ENCODE results near the gene C3orf62.

C3orf62 gene

DNA sequence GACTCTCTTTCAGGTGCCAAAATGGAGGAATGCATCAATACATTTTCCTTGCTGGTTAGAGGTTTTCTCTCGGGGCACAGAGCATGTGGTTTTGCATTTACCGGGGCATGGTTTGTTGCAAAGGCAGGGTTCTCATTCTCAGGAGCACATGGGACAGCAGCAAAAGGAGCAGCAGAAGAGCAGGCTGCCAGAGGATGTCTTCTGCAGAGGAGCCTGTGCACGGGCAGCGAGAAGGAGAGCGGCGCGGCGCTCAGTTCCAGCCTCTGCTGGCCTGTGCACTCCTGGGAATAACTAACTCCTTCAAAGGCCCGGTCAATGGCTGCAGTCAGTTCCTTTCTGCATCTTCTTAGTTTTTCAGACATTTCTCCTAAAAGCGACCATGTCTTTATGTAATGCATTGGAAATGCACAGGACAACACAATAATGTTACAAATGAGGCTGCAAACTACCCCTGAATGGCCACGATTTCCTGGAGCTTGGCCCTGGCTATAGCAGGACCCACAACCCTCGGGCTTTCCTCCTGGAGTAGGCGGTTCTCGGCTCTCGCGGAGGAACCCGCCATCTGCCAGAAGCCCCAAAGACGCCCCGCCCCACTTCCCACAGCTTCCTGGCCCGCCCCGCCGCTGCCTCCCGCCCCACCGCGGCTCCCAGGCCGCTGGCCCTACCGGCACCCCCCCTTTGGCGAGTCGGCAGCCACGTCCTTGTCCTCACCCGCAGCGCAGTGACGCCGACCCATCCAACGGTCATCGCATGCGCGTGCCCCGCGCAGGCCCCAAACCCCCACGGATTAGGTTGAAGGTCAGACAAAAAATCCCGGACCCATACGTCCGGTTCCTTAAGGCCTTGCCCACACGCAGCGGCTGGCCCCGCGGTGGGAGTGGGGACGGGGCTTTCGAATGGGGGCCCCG is at the start of gene C3orf62:
TSS of gene C3orf62 (minus strand) at position 758 of the 908 bp plus-strand sequence. CDS start at position 398, 360 bp downstream.
- peak; percentile 46 for DNase-seq (ENCODE audit: low read depth)

DNA sequence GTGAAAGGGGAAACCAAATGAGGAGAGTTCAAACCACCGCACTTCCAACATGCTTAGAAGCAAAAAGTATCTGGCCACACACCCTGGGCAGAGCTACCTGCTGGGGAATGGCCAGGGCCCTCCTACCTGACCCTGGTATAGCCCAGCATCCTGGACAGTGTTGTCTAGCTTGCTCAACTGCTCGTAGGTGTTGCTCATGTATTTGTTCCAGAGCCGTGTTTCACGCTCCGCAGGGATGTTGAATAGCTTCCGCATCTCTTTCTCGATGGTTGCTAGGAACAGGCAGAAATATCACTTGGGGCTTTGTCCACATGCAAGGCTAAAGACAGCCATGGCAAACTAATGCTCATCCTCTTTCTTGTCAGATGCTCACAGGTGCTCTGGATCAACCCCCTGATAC is 47.7 kb upstream of the C3orf62 start:
- no peak for DNase-seq (ENCODE audit: low read depth)

DNA sequence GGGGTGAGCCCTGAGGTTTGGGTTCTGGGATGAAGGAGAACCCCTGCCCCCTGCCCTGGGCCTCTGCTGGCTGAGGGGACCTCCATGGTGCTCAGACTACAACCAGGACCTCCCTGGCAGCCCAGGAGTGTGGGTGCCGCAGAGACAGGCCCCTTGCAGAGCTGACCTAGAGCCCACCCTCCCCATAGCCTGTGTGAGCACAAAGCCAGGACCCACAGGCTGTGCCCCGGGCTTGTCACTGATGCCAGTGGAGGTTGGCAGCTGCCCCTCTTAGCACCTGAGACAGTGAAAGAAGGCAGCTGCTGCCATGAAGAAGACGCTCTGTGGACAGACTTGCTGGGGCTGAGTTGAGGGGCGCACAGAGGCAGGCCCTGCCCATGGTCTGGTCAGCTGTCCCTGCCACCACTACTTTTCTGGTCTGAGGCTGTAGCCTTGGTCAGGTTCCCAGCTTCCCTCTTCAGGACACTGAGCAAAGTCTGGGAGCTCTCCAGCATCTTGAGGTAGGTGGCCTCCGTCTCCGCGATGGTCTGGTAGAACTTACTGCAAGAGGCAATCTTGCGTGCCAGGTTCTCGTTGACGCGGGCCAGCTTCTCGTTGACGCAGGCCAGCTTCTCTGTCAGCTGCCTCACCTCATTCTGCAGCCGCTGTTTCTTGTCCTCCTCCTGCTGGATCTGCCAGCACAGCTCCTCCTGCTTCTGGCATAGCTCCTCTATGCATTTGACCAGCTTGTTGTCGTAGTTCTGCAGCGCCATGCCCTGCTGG is 39.8 kb upstream of the C3orf62 start:
- no peak for DNase-seq (ENCODE audit: low read depth)

DNA sequence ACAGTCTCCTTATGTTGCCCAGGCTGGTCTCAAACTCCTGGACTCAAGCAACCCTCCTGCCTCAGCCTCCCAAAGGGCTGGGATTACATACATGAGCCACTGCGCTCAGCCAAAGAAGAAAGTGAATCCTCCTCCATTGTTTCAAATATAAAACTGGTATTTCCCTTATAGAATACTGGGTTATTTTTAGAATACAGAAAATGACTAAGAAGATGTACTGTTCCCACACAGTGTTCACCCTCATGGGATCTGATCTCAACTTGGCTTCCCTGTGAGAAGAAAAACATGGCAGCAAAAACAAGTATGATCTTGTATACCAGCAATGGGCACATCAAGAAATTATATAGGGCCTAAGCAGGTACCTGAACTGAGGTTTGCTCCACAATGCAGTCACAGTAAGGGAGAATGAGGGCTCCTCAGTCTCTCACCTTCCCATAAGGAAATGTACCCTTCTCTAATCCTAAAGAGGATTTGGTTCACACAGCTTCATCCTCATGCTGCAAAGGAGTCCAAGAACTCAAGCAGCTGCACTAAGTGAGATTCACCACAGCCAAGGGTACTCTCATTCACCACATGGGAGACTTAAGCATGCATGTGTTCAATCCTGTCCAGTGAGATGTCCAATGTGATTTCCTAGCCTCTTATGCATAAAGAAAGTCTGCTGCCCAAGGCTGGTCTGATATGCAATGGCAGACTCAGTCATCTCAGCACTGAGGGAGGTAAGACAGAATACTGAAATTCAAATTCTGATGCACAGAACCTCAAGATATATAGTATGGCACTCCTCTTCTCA is 37.1 kb upstream of the C3orf62 start:
- DNase-seq (ENCODE audit: low read depth): peak; percentile 31

GRCh38 chr3:49311283-49311682 is 34.3 kb upstream of the C3orf62 start:
- DNase-seq (ENCODE audit: low read depth): no peak

GRCh38 chr3:49310677-49311076 is 33.6 kb upstream of the C3orf62 start:
- DNase-seq (ENCODE audit: low read depth): no peak

GRCh38 chr3:49305608-49306007 is 28.6 kb upstream of the C3orf62 start:
- DNase-seq (ENCODE audit: low read depth): no peak

- DNase-seq (ENCODE audit: low read depth): no peak
Observed at GRCh38 chr3:49302613-49303012, 25.6 kb upstream of the C3orf62 start.

GRCh38 chr3:49300595-49300994 is 23.6 kb upstream of the C3orf62 start:
- no peak for DNase-seq (ENCODE audit: low read depth)

- DNase-seq (ENCODE audit: low read depth): no peak
Observed at GRCh38 chr3:49298511-49298910, 21.5 kb upstream of the C3orf62 start.

GRCh38 chr3:49296781-49297411 is 19.9 kb upstream of the C3orf62 start:
- no peak for DNase-seq (ENCODE audit: low read depth)

DNA sequence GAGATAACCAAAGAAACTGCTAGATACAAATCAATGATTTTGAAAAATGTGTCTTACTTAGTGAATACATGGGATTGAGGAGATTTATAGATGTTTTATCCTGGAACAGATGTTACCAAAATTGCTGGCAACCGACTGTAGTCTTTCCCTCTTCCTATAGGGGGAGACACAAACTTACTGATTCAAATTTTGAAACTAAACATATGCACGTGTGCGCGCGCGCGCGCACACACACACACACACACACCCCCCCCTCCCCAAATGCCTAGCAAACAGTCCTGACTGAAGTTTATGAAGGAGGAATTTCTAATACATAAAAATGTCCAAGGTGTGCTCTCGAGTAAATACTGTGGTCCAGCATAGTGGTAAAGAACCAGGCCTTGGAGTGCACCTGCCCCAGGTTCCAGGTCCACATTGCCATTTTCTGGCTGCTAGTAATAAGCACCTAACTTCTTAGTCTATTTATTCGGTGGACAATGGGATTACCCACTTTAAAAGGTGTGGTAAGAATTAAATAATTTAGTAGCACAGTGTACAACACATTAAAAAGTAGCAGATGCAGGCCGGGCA is 18.5 kb upstream of the C3orf62 start:
- no peak for DNase-seq (ENCODE audit: low read depth)

DNA sequence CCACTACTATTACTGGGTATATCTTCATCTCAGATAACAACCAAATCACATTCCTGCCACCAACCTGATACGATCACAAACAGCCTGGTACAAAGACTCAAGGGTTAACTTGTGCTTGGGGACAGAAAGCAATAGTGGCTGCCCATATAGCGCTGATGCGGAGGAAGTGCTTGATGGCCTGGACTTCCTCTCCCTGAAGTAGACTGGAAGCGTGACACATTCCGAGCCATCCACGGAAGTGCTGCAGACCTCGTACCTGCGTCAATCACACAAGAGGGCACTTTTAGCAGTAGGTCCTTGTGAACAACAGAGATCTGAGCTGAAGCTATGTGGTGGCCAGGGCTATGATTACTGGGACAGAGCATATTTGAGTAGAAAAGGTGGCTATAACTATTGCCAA is 17.3 kb upstream of the C3orf62 start:
- DNase-seq (ENCODE audit: low read depth): no peak

GRCh38 chr3:49283997-49284396 is 7.0 kb upstream of the C3orf62 start:
- DNase-seq (ENCODE audit: low read depth): no peak

DNA sequence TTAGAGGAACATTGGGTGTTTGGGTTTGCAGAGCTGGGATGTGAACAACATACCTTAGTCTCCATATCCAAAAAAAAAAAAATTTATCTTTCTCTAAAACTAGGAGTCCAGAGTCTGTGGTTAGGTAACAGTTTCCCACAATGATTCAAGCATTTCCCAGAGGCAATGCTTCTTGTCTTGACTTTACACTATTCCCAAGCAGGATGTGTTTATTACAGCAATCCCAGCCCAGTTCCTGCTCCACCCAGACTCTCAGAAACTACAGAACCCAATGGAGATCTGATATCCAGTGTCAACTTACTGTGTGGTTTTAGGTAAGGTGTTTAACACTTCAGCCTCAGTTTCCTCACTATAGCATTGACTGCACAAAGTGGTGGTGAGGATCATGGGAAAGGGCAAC is 2.3 kb upstream of the C3orf62 start:
- DNase-seq (ENCODE audit: low read depth): no peak

DNA sequence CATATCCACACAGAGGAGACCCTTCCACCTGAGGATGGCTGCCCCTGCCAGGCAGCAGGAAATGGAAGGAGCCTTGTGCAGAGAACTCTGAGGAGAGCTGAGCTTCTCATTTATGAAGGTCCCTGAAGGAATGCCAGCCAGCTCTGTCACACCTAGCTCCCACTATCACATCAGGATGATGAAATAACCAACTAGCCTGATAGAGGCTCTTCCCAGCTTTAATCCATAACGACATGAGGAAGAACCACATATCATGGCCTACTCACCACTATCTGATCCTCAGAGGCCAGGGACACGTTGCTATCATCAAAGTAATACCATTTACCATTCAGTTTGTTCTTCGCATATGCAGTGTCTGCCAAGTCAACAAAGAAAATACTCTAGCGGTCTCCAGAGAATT is 1.5 kb upstream of the C3orf62 start:
- DNase-seq (ENCODE audit: low read depth): no peak

GRCh38 chr3:49277383-49277775 is 347 bp upstream of the C3orf62 start:
- no peak for DNase-seq (ENCODE audit: low read depth)

GRCh38 chr3:49273825-49274532 is 3.1 kb downstream of the C3orf62 start:
- DNase-seq (ENCODE audit: low read depth): no peak

DNA sequence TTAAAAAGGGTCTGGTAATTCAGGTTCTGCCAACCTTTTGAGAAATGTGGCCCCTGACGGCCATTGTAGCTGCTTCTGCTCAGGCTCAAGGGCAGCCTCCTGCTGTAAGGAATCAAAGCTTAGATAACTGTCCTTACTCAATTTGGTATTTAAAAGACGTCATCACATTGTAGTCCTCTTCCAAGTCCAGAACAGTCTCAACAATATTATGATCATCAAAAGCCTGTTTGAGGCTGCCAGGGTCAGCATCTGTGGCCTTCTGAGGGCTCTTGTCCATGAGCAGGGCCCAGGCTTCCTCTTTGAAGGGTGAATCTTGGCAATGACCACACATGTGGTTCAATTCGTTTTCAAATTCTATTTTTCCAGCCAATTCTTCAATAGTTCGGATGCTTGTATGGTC is 6.0 kb downstream of the C3orf62 start:
- DNase-seq (ENCODE audit: low read depth): no peak

DNA sequence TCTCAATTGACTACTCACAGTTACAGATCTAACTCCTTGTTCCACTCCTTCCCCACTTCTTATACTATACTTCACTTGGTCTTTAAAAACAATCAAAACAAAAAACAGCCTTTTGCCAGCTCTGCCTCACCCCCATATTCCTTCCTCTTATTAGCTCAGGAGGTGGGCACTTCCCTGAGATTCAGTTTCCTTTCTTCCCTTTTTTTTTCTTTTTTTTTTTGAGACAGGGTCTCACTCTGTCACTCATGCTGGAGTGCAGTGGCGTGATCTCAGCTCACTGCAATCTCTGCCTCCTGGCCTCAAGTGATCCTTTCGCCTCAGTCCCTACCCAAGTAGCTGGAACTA is 6.9 kb downstream of the C3orf62 start:
- DNase-seq (ENCODE audit: low read depth): no peak
